ENCODE measurements around the gene SSBP4.

Gene SSBP4

GRCh38 chr19:18483119-18483890, 64.1 kb downstream of the SSBP4 start:
- DNase-seq (ENCODE audit: low read depth) = no peak
- TF ChIP-seq CTCF (conservative IDR thresholded peaks at IDR 0.05; ENCODE audit: control insufficient read depth, insufficient read depth, low read depth, low read length) = no peak
- H3K4me3 ChIP-seq (ENCODE audit: control insufficient read depth, low read depth, low read length) = no peak overlapping the region
